Muscle layer of duodenum (tissue), 2 donors: Measurements from ENCODE around the gene UCHL3.
A peak's percentile ranks its signal among the peaks of the same experiment; 100 is the strongest.

Experiments
- H3K27ac ChIP-seq: one replicate; pipeline ENCODE4 v1.7.0; 2013; ENCODE audit warnings: mild to moderate bottlenecking, low read length
- H3K27me3 ChIP-seq: one replicate; pipeline ENCODE4 v1.7.0; 2013; ENCODE audit warnings: low read depth, mild to moderate bottlenecking, control low read depth, low read length
- H3K36me3 ChIP-seq, 2 donors: one replicate each; pipeline ENCODE4 v1.7.0; 2013; ENCODE audit warnings: low read length in 2 of 2, control low read depth in 1 of 2, mild to moderate bottlenecking in 1 of 2; ENCODE audit not compliant: insufficient read depth in 2 of 2, control insufficient read depth in 1 of 2
- H3K4me1 ChIP-seq, 2 donors: one replicate each; pipeline ENCODE4 v1.7.0; 2013; ENCODE audit warnings: low read length in 2 of 2, mild to moderate bottlenecking in 2 of 2, control low read depth in 1 of 2, moderate library complexity in 1 of 2; ENCODE audit not compliant: insufficient read depth in 2 of 2, control insufficient read depth in 1 of 2
- H3K4me3 ChIP-seq, 2 donors: one replicate each; pipeline ENCODE4 v1.7.0; 2013; ENCODE audit warnings: low read length in 2 of 2, low read depth in 1 of 2, mild to moderate bottlenecking in 1 of 2
- H3K9me3 ChIP-seq, 2 donors: one replicate each; pipeline ENCODE4 v1.7.0; 2013; ENCODE audit warnings: low read length in 2 of 2, control low read depth in 1 of 2, mild to moderate bottlenecking in 1 of 2; ENCODE audit not compliant: control insufficient read depth in 1 of 2
- donor health status: healthy.

Gene UCHL3

DNA sequence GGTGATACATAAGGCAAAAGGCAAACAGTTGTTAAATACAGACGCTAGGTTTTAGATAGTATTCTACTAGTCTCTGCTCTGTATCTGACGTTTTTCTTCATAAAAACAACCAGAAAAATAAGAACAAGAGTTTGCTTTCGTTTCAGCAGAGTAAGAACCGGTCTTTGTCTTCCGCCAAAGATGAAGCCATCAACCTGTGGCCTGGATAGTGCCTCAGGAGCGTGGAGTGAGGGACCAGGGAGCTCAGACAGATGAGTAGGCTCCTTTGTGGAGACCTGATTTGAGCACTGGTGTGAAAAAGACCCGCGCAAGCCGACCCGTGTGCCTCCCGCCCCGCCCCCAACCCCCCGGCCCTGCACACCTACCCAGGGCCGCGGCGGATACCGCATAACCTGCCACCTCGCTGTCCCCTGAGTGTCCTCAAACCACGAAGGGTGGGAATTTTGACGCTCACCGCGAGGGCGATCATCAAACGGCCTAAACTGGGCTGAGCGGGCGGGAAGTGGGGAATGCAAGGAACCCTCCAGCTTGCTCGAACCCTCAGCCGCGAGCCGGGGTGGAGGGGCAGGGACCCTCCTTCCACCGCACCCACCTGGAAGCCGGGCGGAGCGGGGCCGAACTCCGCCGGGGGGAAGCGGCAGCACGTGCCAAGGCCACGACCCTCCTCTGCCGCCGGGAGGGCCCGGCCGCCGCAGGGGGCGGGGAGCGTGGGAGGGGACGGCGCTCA is 85.7 kb downstream of the UCHL3 start:
- Histone ChIP-seq H3K27ac (no peak overlapping the region), H3K4me3 (peak overlapping the region in 1 of 2 donors; percentile 80), H3K4me1 (peaks cover 0 to 10% of the 10 kb centered on the region in 2 donors), H3K27me3 (peaks cover 3% of the 10 kb centered on the region), H3K9me3 (peaks cover 0 to 4% of the 10 kb centered on the region in 2 donors), H3K36me3 (no peaks in the 10 kb centered on the region)

DNA sequence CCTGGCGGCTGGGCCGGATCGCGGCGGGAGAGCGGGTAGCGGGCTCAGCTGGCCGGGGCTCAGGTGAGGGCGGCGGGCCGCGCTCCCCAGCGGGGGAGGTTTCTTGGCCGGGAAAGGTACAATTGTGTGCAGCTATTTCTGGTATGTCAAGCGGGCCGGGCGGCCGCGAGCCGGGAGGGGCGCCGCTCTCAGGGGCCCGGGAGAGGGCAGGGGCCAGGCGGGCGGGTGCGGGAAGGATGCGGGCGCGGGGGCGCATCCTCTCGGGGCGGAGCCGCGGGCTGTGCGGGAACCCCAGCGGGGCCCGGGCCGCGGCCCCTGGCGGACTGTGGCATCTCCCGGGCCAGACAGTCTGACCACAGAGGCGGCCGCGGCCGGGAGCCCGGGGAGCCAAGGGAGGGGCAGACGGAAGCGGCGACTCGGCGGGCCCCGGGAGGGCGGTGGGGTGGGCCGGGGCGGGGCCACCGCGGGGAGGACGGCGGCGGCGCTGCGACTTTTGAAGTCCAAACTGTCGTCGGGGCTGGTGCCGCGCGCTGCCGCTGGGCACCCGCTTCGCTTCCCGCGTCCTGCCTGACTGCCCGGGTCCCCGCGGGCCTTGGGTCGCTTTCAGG is 86.3 kb downstream of the UCHL3 start, which contains the start of gene LMO7:
TSS of gene LMO7 (plus strand) at position 503 of the 608 bp plus-strand sequence. CDS start 328 bp downstream, outside the sequence.
- peaks cover 0 to 10% of the 10 kb centered on the region in 2 donors for H3K4me1 ChIP-seq
- H3K36me3 ChIP-seq, result no peaks in the 10 kb centered on the region
- H3K27ac ChIP-seq, result no peak within 1 kb of the TSS
- peaks cover 0 to 4% of the 10 kb centered on the region in 2 donors for H3K9me3 ChIP-seq
- H3K27me3 ChIP-seq, result peaks cover 3% of the 10 kb centered on the region
- peak within 1 kb of the TSS; percentile 69 to 80 for H3K4me3 ChIP-seq

DNA sequence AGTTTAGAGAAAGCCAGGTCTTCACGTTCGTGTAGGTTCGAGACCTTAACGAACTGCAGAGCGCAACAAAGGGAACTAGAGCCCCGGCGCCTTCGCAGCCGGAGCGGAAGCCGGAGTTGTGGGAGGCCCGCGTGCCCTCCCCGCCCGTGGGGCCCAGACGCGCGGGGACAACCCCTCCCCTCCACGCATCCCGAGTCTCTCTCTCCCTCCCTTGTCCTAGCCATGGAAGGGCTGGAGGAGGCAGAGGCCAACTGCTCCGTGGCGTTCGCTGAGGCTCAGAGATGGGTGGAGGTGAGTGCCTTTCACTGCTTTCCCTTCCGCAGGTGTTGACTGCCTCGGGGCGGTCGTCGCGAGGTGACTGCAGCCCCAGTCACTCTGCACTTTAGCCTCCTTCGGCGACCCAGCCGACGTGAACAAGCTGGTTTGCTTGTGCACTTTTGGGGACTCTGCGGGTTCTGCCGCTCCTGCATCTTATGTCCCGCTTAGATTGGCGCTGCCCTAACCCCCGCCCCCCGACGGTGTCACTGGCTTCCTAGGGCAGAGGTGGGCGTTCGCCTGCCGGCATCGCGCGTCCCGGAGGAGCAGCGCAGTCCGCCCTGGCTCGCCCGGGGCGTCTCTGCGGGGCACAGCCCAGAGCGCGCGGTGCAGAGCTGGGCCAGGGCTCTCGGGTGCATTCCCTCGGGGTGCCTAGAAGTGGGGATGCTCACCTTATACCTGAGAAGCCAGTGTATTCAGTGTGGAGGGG is 87.0 kb downstream of the UCHL3 start:
- H3K4me3 ChIP-seq, result peak overlapping the region; percentile 69 to 80
- H3K4me1 ChIP-seq, result peaks cover 0 to 10% of the 10 kb centered on the region in 2 donors
- no peak overlapping the region for H3K27ac ChIP-seq
- H3K36me3 ChIP-seq, result no peaks in the 10 kb centered on the region
- H3K27me3 ChIP-seq, result peaks cover 3% of the 10 kb centered on the region
- peaks cover 0 to 4% of the 10 kb centered on the region in 2 donors for H3K9me3 ChIP-seq

DNA sequence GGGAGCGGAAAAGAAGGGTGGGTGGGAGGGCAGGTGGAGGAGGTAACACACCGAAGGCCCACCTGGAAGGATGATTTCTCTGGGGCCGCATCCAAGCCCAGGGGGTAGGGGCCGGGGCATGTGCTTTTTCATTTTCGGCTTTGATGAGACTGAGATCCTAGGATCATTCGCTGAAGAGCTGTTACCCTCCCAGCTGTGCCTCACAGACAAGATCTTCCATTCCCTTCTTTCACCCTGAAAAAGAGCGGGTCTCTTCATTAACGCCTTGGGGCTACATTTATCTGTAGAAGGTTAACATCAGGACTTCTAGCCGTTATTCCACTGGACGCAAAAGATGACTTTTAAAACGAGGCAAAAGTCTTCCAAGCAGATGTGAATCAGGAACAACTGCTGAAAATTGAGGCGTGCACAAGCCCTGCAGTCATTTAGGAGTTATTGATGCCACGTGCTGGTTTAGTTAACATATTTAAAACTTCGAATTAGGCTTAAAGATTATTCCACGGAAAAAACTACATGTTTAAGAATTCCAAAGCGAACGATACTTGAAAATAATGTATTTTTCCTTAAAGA is 87.7 kb downstream of the UCHL3 start:
- H3K4me3 ChIP-seq, result peak overlapping the region; percentile 13 to 80
- H3K9me3 ChIP-seq, result peaks cover 0 to 4% of the 10 kb centered on the region in 2 donors
- peaks cover 3% of the 10 kb centered on the region for H3K27me3 ChIP-seq
- H3K36me3 ChIP-seq, result no peaks in the 10 kb centered on the region
- no peak overlapping the region for H3K27ac ChIP-seq
- H3K4me1 ChIP-seq, result peaks cover 0 to 10% of the 10 kb centered on the region in 2 donors

DNA sequence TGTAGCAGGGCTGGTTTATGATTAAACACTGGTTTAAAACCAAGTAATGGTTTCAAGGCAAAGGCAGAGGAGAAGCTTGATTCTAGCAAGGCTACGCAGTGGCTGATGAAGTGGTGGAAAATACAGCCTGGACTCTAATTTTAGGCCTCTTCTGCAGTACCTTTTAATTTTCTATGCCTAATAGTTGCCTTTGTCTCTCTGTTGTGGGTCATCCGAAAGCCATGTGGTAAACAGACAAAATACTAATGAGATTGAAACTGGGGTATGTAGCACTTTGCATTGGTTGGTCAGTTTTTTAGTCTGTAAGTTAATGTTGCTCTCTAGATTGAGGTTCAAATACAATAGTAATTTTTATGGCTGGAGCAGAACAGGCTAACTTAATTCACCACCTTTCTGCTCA is 89.9 kb downstream of the UCHL3 start:
- H3K27ac ChIP-seq, result no peak overlapping the region
- peaks cover 0 to 4% of the 10 kb centered on the region in 2 donors for H3K9me3 ChIP-seq
- peaks cover 3% of the 10 kb centered on the region for H3K27me3 ChIP-seq
- no peaks in the 10 kb centered on the region for H3K36me3 ChIP-seq
- H3K4me3 ChIP-seq, result no peak overlapping the region
- peaks cover 0 to 10% of the 10 kb centered on the region in 2 donors for H3K4me1 ChIP-seq

DNA sequence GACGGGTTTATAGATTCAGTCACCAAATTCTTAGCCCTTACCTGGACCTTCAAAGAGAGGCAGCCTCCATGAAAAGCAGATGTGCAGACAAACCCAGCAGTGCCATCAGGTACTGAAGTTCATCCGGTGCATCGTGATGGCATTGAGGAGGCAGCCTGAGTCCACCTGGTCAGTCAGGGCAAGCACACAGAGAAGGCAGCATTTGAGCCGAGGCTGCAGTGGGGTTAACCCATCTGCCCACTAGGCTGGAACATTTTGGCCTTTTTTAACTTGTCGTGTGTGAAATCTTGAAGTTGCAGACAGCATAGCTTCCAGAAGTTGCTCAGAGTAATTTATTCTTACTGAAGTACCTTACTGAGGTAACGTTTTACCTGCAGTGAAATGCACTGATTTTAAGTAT is 91.4 kb downstream of the UCHL3 start:
- Histone ChIP-seq H3K36me3 (no peaks in the 10 kb centered on the region), H3K27ac (no peak overlapping the region), H3K4me3 (no peak overlapping the region), H3K4me1 (peaks cover 0 to 5% of the 10 kb centered on the region in 2 donors), H3K9me3 (peaks cover 0 to 4% of the 10 kb centered on the region in 2 donors), H3K27me3 (peaks cover 3% of the 10 kb centered on the region)

DNA sequence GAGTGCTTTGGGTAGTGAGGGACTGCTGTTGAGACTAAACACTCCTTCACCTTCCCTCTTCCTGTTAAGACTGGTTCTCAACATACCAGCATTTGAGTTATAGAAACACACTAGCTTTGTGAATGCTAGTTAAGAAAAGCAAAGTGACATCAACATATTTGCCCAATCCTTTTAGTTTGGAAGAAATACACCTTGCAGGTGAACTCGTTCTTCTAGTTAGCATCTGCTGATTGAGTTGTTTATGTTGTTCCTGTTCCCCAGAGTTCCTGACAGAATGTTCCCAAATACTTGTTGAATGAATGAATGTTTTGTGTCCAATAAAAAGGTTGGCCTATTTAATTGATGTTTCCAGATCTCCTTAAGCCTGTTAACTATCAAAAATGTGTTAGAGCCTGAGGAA is 93.6 kb downstream of the UCHL3 start:
- no peaks in the 10 kb centered on the region for H3K36me3 ChIP-seq
- no peak overlapping the region for H3K27ac ChIP-seq
- H3K27me3 ChIP-seq, result no peaks in the 10 kb centered on the region
- no peaks in the 10 kb centered on the region for H3K4me1 ChIP-seq
- H3K4me3 ChIP-seq, result no peak overlapping the region
- H3K9me3 ChIP-seq, result no peaks in the 10 kb centered on the region

DNA sequence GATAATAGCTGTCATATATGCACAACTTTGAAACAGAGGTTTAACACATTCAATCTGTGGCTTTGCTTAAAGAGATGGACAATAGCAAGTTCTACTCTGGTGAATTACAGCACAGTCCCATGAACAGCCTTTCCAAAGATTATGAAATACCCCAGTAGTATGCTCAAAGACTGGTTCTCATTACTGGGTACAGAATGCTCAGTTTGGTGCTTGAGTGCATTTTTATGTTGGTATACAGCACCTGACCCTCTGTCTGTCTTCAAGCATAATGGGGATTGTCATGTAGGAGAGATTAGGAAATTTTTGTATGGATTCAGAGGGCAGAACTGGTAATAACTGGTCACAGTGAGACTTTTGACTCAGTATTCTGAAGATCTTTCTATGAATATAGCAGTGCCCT is 94.1 kb downstream of the UCHL3 start:
- Histone ChIP-seq H3K9me3 (no peaks in the 10 kb centered on the region), H3K27me3 (no peaks in the 10 kb centered on the region), H3K27ac (no peak overlapping the region), H3K4me3 (no peak overlapping the region), H3K4me1 (no peaks in the 10 kb centered on the region), H3K36me3 (no peaks in the 10 kb centered on the region)

DNA sequence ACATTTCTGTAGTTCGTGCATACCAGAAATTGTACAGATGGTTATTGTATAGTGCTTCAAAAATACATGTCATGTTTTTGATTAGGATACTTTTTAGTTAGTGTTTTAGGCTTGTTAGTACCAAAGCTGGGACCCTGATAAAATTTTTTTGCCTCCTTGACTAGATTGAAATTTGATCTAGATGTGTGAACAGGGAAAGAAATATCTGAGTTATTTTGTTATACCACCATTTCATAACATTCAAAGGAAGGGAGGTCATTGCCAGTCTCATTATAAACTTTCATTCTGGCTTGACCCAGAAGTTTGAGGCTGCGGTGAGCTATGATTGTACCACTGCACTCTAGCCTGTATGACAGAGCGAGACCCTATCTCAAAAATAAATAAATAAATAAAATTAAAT is 95.5 kb downstream of the UCHL3 start:
- Histone ChIP-seq H3K36me3 (no peaks in the 10 kb centered on the region), H3K27me3 (no peaks in the 10 kb centered on the region), H3K27ac (no peak overlapping the region)

DNA sequence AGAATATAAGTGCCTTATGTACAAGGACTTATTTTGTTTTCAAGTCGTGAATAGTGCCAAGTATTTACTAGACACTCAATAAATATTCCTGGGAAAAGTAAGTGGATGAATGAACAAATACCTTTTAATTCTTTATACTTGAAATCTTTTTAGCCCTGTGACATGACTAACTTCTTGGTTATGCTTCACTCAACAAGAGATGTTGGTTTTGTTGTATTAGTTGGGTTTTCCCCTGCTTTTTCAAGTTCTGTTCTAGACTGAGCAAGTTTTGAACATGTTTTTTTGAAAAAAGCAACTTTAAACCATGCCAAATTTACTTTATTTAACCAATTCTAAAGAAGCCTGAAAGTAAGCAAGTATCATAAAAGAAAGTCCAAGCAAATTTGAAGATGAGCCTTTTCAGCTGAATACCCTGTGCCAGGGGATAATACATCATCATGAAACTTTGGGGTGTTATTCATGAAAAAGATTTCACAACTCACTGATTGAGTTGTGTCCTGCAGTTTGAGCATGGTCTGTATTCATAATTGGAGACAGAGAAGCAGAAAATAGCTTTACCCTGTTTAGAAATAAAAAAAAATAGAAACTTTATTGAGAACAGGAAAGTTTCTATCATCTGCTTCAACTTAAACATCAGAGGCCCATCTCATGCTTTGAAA is 97.7 kb downstream of the UCHL3 start:
- Histone ChIP-seq H3K4me1 (no peaks in the 10 kb centered on the region), H3K36me3 (no peaks in the 10 kb centered on the region), H3K9me3 (no peaks in the 10 kb centered on the region), H3K4me3 (no peak overlapping the region), H3K27ac (no peak overlapping the region), H3K27me3 (no peaks in the 10 kb centered on the region)

More for the DNA sequence above, 95.5 kb downstream of the UCHL3 start:
- Histone ChIP-seq H3K9me3 (no peaks in the 10 kb centered on the region), H3K4me1 (no peaks in the 10 kb centered on the region), H3K4me3 (no peak overlapping the region)
